Measurements from ENCODE around the gene UBA6. TPM values are rescaled to one million over a fixed set of nuclear protein-coding genes. Genes with fewer than 3 reads are reported as not detected.
A peak's percentile ranks its signal among the peaks of the same experiment; 100 is the strongest.

The UBA6 gene
- total RNA-seq, 1 experiment from 2014 or later: 72.2 TPM

DNA sequence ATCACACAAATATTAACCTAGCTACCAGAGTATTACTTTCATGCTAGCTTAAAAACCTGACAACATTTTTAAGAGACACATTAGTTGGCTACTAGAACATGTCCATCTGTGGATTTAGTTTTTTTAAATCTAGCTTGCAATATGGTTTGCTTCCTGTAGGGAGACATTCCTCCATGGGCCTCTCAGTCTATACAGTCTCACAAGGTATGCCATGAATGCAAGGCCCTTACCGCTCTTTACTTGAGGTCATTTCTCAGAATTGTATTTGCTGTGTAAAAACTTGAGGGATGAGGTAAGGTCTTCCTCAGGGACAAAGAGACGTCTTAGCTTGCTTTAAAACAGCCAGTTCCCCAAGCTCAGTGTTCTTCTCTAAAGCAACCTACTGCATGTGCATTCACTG lies 26.9 kb downstream of the UBA6 start:
- Mint-ChIP-seq H3K27ac (peak overlapping the region in 1 of 3 experiments; percentile 93; a peak in 2 of 7 replicates), H3K36me3 (ENCODE audit: insufficient read depth in 1 of 3, low read depth in 3 of 3) (peaks cover 35 to 66% (median 59%) of the 10 kb centered on the region in 3 experiments)
- no peak overlapping the region for H3K27ac ChIP-seq (ENCODE audit: insufficient read length, low read depth, low read length)

More for the DNA sequence above, 26.9 kb downstream of the UBA6 start:
- Histone ChIP-seq H2BK5ac (ENCODE audit: insufficient read length, low read length) (no peak overlapping the region), H2BK20ac (ENCODE audit: low read depth, low read length, poor library complexity, severe bottlenecking) (no peak overlapping the region), H2BK120ac (ENCODE audit: low read depth, low read length, poor library complexity, severe bottlenecking) (no peak overlapping the region), H3K79me1 (ENCODE audit: insufficient read depth, low read depth, low read length, poor library complexity, severe bottlenecking) (no peaks in the 10 kb centered on the region), H4K20me1 (ENCODE audit: control insufficient read depth, insufficient read depth, insufficient read length) (no peaks in the 10 kb centered on the region), H3K79me2 (ENCODE audit: insufficient read depth, low read length) (no peaks in the 10 kb centered on the region), H3K4me2 (ENCODE audit: insufficient read depth, insufficient read length, low read length) (no peak overlapping the region), H3K4ac (ENCODE audit: low read depth, low read length) (no peak overlapping the region), H3K23me2 (ENCODE audit: insufficient read length, low read depth, low read length, poor library complexity, severe bottlenecking) (no peaks in the 10 kb centered on the region), H2BK12ac (ENCODE audit: insufficient read length, low read depth, low read length) (no peak overlapping the region), H2BK15ac (ENCODE audit: low read depth, low read length) (no peak overlapping the region), H4K8ac (replicated peaks; ENCODE audit: insufficient read length, low read depth, low read length) (no peak overlapping the region), H3K23ac (ENCODE audit: insufficient read length, low read depth, low read length) (no peak overlapping the region), H3K14ac (ENCODE audit: insufficient read depth, low read length) (no peak overlapping the region), H3T11ph (ENCODE audit: low read length) (no peak overlapping the region), H2AK5ac (ENCODE audit: insufficient read length, low read length) (no peak overlapping the region), H3K56ac (ENCODE audit: insufficient read length, low read depth, low read length) (no peak overlapping the region), H3K4me1 (ENCODE audit: insufficient read depth, low read length) (no peaks in the 10 kb centered on the region), H3K18ac (ENCODE audit: insufficient read length, low read depth, low read length) (no peak overlapping the region), H2AFZ (ENCODE audit: low read length) (no peak overlapping the region), H3K9ac (ENCODE audit: extremely low read depth, insufficient read length, low read length) (no peak overlapping the region), H3K27me3 (ENCODE audit: insufficient read depth, low read length) (no peaks in the 10 kb centered on the region), H4K5ac (ENCODE audit: insufficient read length, low read depth, low read length) (no peak overlapping the region), H4K91ac (ENCODE audit: insufficient read length, low read depth, low read length) (no peak overlapping the region), H3K9me3 (ENCODE audit: control insufficient read depth, low read depth, low read length) (no peaks in the 10 kb centered on the region)
- H3K27me3 Mint-ChIP-seq (ENCODE audit: low read depth): no peaks in the 10 kb centered on the region
- TF ChIP-seq, protein P1, sequence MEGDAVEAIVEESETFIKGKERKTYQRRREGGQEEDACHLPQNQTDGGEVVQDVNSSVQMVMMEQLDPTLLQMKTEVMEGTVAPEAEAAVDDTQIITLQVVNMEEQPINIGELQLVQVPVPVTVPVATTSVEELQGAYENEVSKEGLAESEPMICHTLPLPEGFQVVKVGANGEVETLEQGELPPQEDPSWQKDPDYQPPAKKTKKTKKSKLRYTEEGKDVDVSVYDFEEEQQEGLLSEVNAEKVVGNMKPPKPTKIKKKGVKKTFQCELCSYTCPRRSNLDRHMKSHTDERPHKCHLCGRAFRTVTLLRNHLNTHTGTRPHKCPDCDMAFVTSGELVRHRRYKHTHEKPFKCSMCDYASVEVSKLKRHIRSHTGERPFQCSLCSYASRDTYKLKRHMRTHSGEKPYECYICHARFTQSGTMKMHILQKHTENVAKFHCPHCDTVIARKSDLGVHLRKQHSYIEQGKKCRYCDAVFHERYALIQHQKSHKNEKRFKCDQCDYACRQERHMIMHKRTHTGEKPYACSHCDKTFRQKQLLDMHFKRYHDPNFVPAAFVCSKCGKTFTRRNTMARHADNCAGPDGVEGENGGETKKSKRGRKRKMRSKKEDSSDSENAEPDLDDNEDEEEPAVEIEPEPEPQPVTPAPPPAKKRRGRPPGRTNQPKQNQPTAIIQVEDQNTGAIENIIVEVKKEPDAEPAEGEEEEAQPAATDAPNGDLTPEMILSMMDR (conservative IDR thresholded peaks at IDR 0.05): peak; percentile 24; the same call in 1 of the 3 replicates
- DNase-seq: no peak
- H3K9me3 Mint-ChIP-seq: peaks cover 0 to 4% of the 10 kb centered on the region in 2 experiments; a peak in 2 of 5 replicates
- no peak overlapping the region for H3K4me3 Mint-ChIP-seq
- WGBS (ENCODE audit: extremely low coverage, insufficient read length, low lambda C conversion rate): no CpG with 5 or more reads among the region's 2 CpGs
- H3K4me1 Mint-ChIP-seq: no peaks in the 10 kb centered on the region

All from H9 (cell line).